CD4-positive, alpha-beta T cell (primary cell): ENCODE measurements around the gene TRMT10B. TPM values are rescaled to one million over a fixed set of nuclear protein-coding genes. Genes with fewer than 3 reads are reported as not detected.
"Not testable (repeated sequence)": the region's sequence is repeated elsewhere in the genome, so short reads cannot be mapped to it uniquely, and the experiment has no call there.

ENCODE experiments used
- ATAC-seq: fragments of 200-7000 bp; cut with Tn5 transposase; one replicate; pipeline ENCODE4 v1.10.0; 2022; ENCODE audit warnings: mild to moderate bottlenecking; ENCODE audit not compliant: poor library complexity
- CTCF ChIA-PET: fragments of 350-600 bp; sonication (Branson Sonifier 250); formaldehyde crosslinking; loops from one replicate; lab custom pipeline; 2021; ENCODE audit warnings: antibody characterized with exemption, inconsistent platforms; lab: Charles Lee
- POLR2A ChIA-PET: fragments of 350-600 bp; sonication (Branson Sonifier 250); formaldehyde crosslinking; loops from one replicate; lab custom pipeline; 2021; ENCODE audit warnings: antibody characterized with exemption, inconsistent platforms; lab: Charles Lee
- DNase-seq, 14 experiments: peaks; one replicate each; pipeline ENCODE4 v3.0.0-alpha.2; 2013 to 2020; ENCODE audit warnings: mixed read lengths in 2 of 14
- H3K27ac ChIP-seq, 2 donors: one replicate each; pipeline versions ENCODE4 v1.5.1 to v1.7.0; 2013; ENCODE audit warnings: low read length in 2 of 2, low read depth in 1 of 2, mild to moderate bottlenecking in 1 of 2
- H3K27me3 ChIP-seq, 2 experiments: 1 replicate in 1 of 2; 2 replicates in 1 of 2; pipeline versions ENCODE4 v1.6.1 to v1.7.0; 2013; ENCODE audit warnings: low read length in 2 of 2, control low read depth in 1 of 2, mild to moderate bottlenecking in 1 of 2, moderate library complexity in 1 of 2; ENCODE audit not compliant: insufficient read depth in 2 of 2, control insufficient read depth in 1 of 2
- H3K36me3 ChIP-seq: one replicate; pipeline ENCODE4 v1.6.1; 2013; ENCODE audit warnings: low read length, control low read depth; ENCODE audit not compliant: insufficient read depth
- H3K4me1 ChIP-seq: one replicate; pipeline ENCODE4 v1.6.1; 2013; ENCODE audit warnings: low read length, control low read depth; ENCODE audit not compliant: insufficient read depth
- H3K4me3 ChIP-seq: one replicate; pipeline ENCODE4 v1.5.1; 2013; ENCODE audit warnings: mild to moderate bottlenecking, low read length, moderate library complexity
- H3K9me3 ChIP-seq, 2 experiments: 1 replicate in 1 of 2; 2 replicates in 1 of 2; pipeline versions ENCODE4 v1.6.1 to v1.7.0; 2013; ENCODE audit warnings: low read length in 2 of 2, mild to moderate bottlenecking in 2 of 2, control low read depth in 1 of 2, moderate library complexity in 1 of 2; ENCODE audit not compliant: control insufficient read depth in 1 of 2, insufficient read depth in 1 of 2
- H3K27ac Mint-ChIP-seq: one replicate; pipeline ENCODE4 v1.8.0; 2020; ENCODE audit warnings: mixed read lengths
- H3K27me3 Mint-ChIP-seq: one replicate; pipeline ENCODE4 v1.8.0; 2021; ENCODE audit warnings: mixed read lengths
- H3K36me3 Mint-ChIP-seq: one replicate; pipeline ENCODE4 v1.8.0; 2021; ENCODE audit warnings: low read depth, mixed read lengths
- H3K4me1 Mint-ChIP-seq: one replicate; pipeline ENCODE4 v1.8.0; 2021; ENCODE audit warnings: low read depth, mixed read lengths
- H3K4me3 Mint-ChIP-seq: one replicate; pipeline ENCODE4 v1.8.0; 2020; ENCODE audit warnings: mild to moderate bottlenecking, mixed read lengths
- H3K9me3 Mint-ChIP-seq: one replicate; pipeline ENCODE4 v1.8.0; 2020; ENCODE audit warnings: mixed read lengths
- intact Hi-C, 2 experiments: fragments of 100-400 bp; cut with DNase I in 1 of 2; cut with micrococcal nuclease in 1 of 2; formaldehyde crosslinking; loops; one replicate each; pipeline versions ENCODE4 v1.15.1 to v1.9.0; 2023 to 2025; cut with DNase I, micrococcal nuclease
- total RNA-seq, 174 experiments: library from RNA in 2 of 174; stranded (reverse) in 2 of 174; gene quantifications; one replicate each; pipeline ENCODE4 v1.2.3 and lab custom pipeline; 2021 to 2026
- TF ChIP-seq, protein P1 (sequence below): fragments of 200-600 bp; IDR thresholded peaks from one replicate; pipeline ENCODE4 v1.8.0; 2022; ENCODE audit warnings: antibody characterized with exemption, mild to moderate bottlenecking

Gene TRMT10B
- total RNA-seq, 2 experiments from 2014 or later = 6.6 to 8.3 TPM

DNA sequence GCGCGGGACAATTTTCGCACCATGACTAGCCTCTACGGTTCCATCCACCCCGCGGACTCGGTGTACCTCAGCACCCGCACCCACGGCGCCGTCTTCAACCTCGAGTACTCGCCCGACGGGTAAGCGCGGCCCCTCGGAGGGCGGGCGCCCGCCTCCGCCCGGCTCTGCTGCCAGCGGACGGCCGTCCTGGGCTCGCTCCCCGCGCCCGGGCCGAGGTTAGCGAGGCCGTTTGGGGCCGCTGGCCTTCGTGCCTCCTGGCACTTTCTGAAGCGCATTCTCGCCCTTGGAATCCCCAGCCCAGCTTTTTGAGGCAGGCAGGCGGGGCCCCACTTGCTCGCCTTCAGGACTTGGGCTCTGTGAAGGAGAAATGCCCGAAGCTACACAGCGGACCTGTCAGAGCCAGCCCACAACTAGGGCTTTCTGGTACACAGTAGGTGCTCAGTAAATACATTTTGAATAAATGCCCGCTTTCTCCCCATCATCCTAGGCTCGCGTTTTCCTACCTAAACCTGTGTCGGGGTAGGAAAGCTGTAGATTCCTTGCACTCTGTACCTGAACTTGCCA lies 47.8 kb downstream of the TRMT10B start:
- peak overlapping the region; percentile 93 for H3K4me3 ChIP-seq
- peak overlapping the region in 1 of 2 donors; percentile 60 for H3K27ac ChIP-seq
- Mint-ChIP-seq H3K36me3 (peaks cover 24% of the 10 kb centered on the region), H3K27me3 (no peaks in the 10 kb centered on the region), H3K27ac (peak overlapping the region; percentile 79), H3K4me3 (peak overlapping the region; percentile 95), H3K9me3 (no peaks in the 10 kb centered on the region), H3K4me1 (peaks cover 48% of the 10 kb centered on the region)
- CTCF ChIA-PET = interaction anchor here (0.8 to 0.9 kb wide), 2 partner anchors 48 to 103 kb away, joined by 3 read pairs; no protein-coding TSS in a partner anchor
- H3K4me1 ChIP-seq = peaks cover 24% of the 10 kb centered on the region
- TF ChIP-seq, protein P1, sequence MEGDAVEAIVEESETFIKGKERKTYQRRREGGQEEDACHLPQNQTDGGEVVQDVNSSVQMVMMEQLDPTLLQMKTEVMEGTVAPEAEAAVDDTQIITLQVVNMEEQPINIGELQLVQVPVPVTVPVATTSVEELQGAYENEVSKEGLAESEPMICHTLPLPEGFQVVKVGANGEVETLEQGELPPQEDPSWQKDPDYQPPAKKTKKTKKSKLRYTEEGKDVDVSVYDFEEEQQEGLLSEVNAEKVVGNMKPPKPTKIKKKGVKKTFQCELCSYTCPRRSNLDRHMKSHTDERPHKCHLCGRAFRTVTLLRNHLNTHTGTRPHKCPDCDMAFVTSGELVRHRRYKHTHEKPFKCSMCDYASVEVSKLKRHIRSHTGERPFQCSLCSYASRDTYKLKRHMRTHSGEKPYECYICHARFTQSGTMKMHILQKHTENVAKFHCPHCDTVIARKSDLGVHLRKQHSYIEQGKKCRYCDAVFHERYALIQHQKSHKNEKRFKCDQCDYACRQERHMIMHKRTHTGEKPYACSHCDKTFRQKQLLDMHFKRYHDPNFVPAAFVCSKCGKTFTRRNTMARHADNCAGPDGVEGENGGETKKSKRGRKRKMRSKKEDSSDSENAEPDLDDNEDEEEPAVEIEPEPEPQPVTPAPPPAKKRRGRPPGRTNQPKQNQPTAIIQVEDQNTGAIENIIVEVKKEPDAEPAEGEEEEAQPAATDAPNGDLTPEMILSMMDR = no peak
- no peaks in the 10 kb centered on the region for H3K9me3 ChIP-seq
- H3K36me3 ChIP-seq = no peaks in the 10 kb centered on the region
- ATAC-seq = peak; percentile 13
- no peak for DNase-seq
- H3K27me3 ChIP-seq = no peaks in the 10 kb centered on the region
- POLR2A ChIA-PET = interaction anchor here (1.5 to 5.1 kb wide), 2 partner anchors 17 to 102 kb away, joined by 4 to 46 read pairs; partner anchors contain the start of gene EXOSC3
- intact Hi-C loops = loop anchor here in 1 of 2 experiments (1.0 to 5.0 kb wide), 5 partner anchors 48 to 314 kb away; partner anchors contain the start of genes POLR1E, SHB, SLC25A51 and TRMT10B

DNA sequence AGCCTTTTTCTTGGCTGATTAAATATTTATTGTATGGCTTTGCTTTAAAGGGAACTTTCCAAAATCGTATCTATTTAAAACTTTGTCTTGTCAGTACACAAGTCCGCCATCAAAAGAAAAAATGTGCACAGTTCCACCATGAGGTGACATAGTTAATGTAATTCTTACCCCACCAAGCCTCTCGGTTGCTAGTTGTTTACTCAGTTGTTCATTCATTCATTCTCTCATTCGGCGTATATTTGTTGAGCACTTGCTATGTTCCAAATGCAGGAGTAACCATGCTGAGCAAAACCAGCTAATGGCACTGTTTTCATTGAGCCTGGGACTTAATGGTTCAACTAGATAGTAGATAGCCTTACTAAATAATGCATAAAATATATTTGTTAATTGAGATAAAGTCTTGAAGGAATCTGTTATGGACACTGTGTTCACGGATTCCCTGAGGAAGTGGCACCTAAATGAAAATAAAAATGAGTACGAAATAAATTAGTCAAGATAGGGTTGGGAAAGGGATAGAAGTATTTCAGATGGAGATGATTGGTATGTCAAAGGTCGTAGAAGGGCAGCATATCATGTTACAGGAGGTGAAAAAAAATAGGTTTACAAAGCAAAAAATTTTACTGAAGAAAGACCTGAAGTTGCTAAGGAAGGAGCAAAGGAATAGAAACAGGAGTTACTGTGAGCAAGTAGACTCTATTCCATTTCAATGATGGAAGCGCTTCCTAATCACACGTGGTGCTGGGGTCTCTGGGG lies 48.5 kb downstream of the TRMT10B start:
- TF ChIP-seq, protein P1 = no peak

DNA sequence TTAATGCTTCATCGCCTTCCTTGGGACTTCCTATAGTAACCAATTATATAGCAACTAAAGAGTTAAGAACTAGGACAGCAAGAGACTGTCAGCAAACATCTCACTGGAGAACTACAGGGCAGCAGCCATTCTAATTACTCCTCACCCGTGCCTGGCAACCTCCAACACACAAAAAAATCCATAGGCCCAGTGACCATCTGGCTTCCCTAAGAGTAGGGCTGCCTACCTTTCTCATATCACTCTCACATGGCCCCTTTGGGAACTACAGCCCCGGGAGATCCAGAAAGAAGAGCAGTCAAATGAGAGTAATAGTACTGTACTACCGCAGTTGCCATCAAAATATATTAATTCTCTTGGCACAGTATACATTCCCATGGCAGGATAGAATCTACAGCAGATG lies 52.7 kb downstream of the TRMT10B start:
- H3K27ac ChIP-seq = no peak overlapping the region
- Mint-ChIP-seq H3K27me3 (no peaks in the 10 kb centered on the region), H3K9me3 (no peaks in the 10 kb centered on the region), H3K36me3 (peaks cover 20% of the 10 kb centered on the region), H3K27ac (no peak overlapping the region), H3K4me1 (peaks cover 39% of the 10 kb centered on the region), H3K4me3 (no peak overlapping the region)
- ATAC-seq = no peak
- ChIA-PET CTCF (no interaction called here), POLR2A (no interaction called here)
- H3K4me3 ChIP-seq = no peak overlapping the region
- H3K4me1 ChIP-seq = peaks cover 14% of the 10 kb centered on the region
- no peaks in the 10 kb centered on the region for H3K27me3 ChIP-seq
- peaks cover 2% of the 10 kb centered on the region for H3K36me3 ChIP-seq
- no peak for DNase-seq
- TF ChIP-seq, protein P1 = no peak
- intact Hi-C loops = no loop called here
- no peaks in the 10 kb centered on the region for H3K9me3 ChIP-seq

More for the DNA sequence above, 48.5 kb downstream of the TRMT10B start:
- no peaks in the 10 kb centered on the region for H3K27me3 ChIP-seq
- H3K4me1 Mint-ChIP-seq = peaks cover 53% of the 10 kb centered on the region
- no peaks in the 10 kb centered on the region for H3K9me3 ChIP-seq
- H3K4me3 Mint-ChIP-seq = peak overlapping the region; percentile 95
- no peak overlapping the region for H3K27ac ChIP-seq
- ChIA-PET CTCF (no interaction called here), POLR2A (interaction anchor here (5.1 kb wide), 1 partner anchor 18 kb away, joined by 46 read pairs; the partner anchor contains the start of gene EXOSC3)
- intact Hi-C loops = loop anchor here in 1 of 2 experiments (1.0 to 5.0 kb wide), 5 partner anchors 49 to 315 kb away; partner anchors contain the start of genes POLR1E, SHB, SLC25A51 and TRMT10B
- H3K4me1 ChIP-seq = peaks cover 24% of the 10 kb centered on the region
- peaks cover 2% of the 10 kb centered on the region for H3K36me3 ChIP-seq
- H3K27me3 Mint-ChIP-seq = no peaks in the 10 kb centered on the region
- H3K27ac Mint-ChIP-seq = peak overlapping the region; percentile 79
- H3K4me3 ChIP-seq = peak overlapping the region; percentile 93
- ATAC-seq = no peak
- H3K36me3 Mint-ChIP-seq = peaks cover 28% of the 10 kb centered on the region
- H3K9me3 Mint-ChIP-seq = no peaks in the 10 kb centered on the region
- DNase-seq = no peak

- Mint-ChIP-seq H3K36me3 (peaks cover 23% of the 10 kb centered on the region), H3K4me1 (peaks cover 23% of the 10 kb centered on the region)
- H3K4me3 ChIP-seq, H3K4me3 Mint-ChIP-seq, H3K27me3 ChIP-seq, H3K36me3 ChIP-seq, ATAC-seq, H3K27ac ChIP-seq, H3K27ac Mint-ChIP-seq, intact Hi-C loops, H3K4me1 ChIP-seq, DNase-seq, H3K9me3 ChIP-seq, H3K9me3 Mint-ChIP-seq, H3K27me3 Mint-ChIP-seq: not testable (repeated sequence)
- CTCF ChIA-PET = interaction anchor here (0.7 kb wide), 1 partner anchor 30 kb away, joined by 3 read pairs; no protein-coding TSS in a partner anchor
- POLR2A ChIA-PET = interaction anchor here (0.7 kb wide), 1 partner anchor 32 kb away, joined by 4 read pairs; no protein-coding TSS in a partner anchor
Observed at GRCh38 chr9:37809676-37810075, 56.1 kb downstream of the TRMT10B start.
